Heart right ventricle (tissue), 16 donors: ENCODE results near the gene C5. TPM values are rescaled to one million over a fixed set of nuclear protein-coding genes. Genes with fewer than 3 reads are reported as not detected.
A peak's percentile ranks its signal among the peaks of the same experiment; 100 is the strongest.

Source experiments
- ATAC-seq, 8 donors: fragments of 200-7000 bp; cut with Tn5 transposase; one replicate each; pipeline ENCODE4 v1.9.1; 2020; ENCODE audit warnings: mild to moderate bottlenecking in 8 of 8, moderate library complexity in 8 of 8, moderate number of reproducible peaks in 1 of 8
- DNase-seq, 2 donors: peaks; one replicate each; pipeline ENCODE4 v3.0.0-alpha.2; 2020
- H3K27ac ChIP-seq, 10 donors: fragments of 200-600 bp; sonication (generic) in 2 of 10; one replicate each; pipeline versions ENCODE4 v1.5.0 to v1.8.0; 2020 to 2022; ENCODE audit warnings: mild to moderate bottlenecking in 3 of 10
- H3K27me3 ChIP-seq, 7 donors: fragments of 200-600 bp; one replicate each; pipeline ENCODE4 v1.8.0; 2021 to 2022; ENCODE audit warnings: mild to moderate bottlenecking in 2 of 7
- H3K36me3 ChIP-seq, 9 donors: fragments of 200-600 bp; sonication (generic) in 1 of 9; one replicate each; pipeline versions ENCODE4 v1.5.0 to v1.8.0; 2020 to 2022; ENCODE audit warnings: mild to moderate bottlenecking in 2 of 9
- H3K4me1 ChIP-seq, 9 donors: fragments of 200-600 bp; sonication (generic) in 1 of 9; one replicate each; pipeline versions ENCODE4 v1.5.0 to v1.8.0; 2020 to 2022; ENCODE audit warnings: mild to moderate bottlenecking in 4 of 9
- H3K4me3 ChIP-seq, 10 donors: fragments of 200-600 bp; sonication (generic) in 2 of 10; one replicate each; pipeline versions ENCODE4 v1.5.0 to v1.8.0; 2020 to 2022; ENCODE audit warnings: mild to moderate bottlenecking in 7 of 10, moderate library complexity in 2 of 10
- H3K9me3 ChIP-seq, 11 donors: fragments of 200-600 bp in 10 of 11; sonication (generic) in 2 of 11; one replicate each; pipeline versions ENCODE4 v1.5.0 to v1.8.0; 2013 to 2022; ENCODE audit warnings: mild to moderate bottlenecking in 2 of 11, control low read depth in 1 of 11, moderate library complexity in 1 of 11
- CTCF ChIP-seq, 9 donors: fragments of 200-600 bp; sonication (generic) in 2 of 9; IDR thresholded peaks; one replicate each; pipeline versions ENCODE4 v1.5.0 to v1.8.0; 2021 to 2022; ENCODE audit warnings: antibody characterized with exemption in 9 of 9, mild to moderate bottlenecking in 5 of 9, moderate library complexity in 1 of 9
- WGBS, 2 donors: extraction: QIAGEN DNeasy Blood & Tissue Kit; methylation state at CpG; one replicate each; pipeline ENCODE4 v1.1.7; 2013; ENCODE audit warnings: inconsistent platforms in 1 of 2; 5-methylcytosine and 5-hydroxymethylcytosine counted together
- intact Hi-C, 10 donors: fragments of 100-400 bp; cut with DNase I; formaldehyde crosslinking; loops; one replicate each; pipeline versions ENCODE4 v1.11.1 to v1.14.2; 2022
- polyA plus RNA-seq, 2 donors: library from polyadenylated mRNA; stranded (reverse); fragments of 200-250 nt; gene quantifications; one replicate each; pipeline ENCODE4 v1.2.3, GENCODE V29; 2013
- total RNA-seq, 10 donors: library from RNA; stranded (reverse); fragmentation: NEBNext Ultra II Directional in 3 of 10; extraction: Animal tissue kit (Norgen Biotek cat#: 25700) in 3 of 10; gene quantifications; one replicate each; pipeline versions ENCODE4 v1.2.1 to v1.2.4, GENCODE V29; 2021 to 2023
- donor health status: Arrhythmogenic right ventricular cardiomyopathy.
- donor health status: ischemic (EF 13 %, LVEDD 7.1; RV severe dilation, severe dysfunction).
- donor health status: healthy with polysubstance abuse.
- donor health status: DM: no; HTN: yes; CAD: no.
- donor health status: DM: no; HTN: no; CAD: no.
- donor health status: ischemic (EF 25% LVEDD 6.9; RV normal size, moderate dysfunction).
- donor health status: ischemic (EF 25% LVEDD 5.7; RV mildly dilated, moderate dysfunction).
- donor health status: healthy.
- donor health status: DM: yes; HTN: yes; CAD: no.
- donor health status: Ischemic cardiomyopathy.
- donor health status: ischemic (EF 35%, LVEDD 5.7; RV mildly dilated, moderate dysfunction).
- donor health status: nonischemic (EF 11% LVEDD 7.7; RV severe dilation, severe dysfunction).
- donor health status: DM: yes; HTN: yes; CAD: no.
- donor health status: PGD.
- donor health status: ischemic (EF 29% LVEDD 5.4; RV normal size, mild dysfunction).
- donor health status: nonischemic (EF 23%, LVEDD 6.1; RV moderate dilation, normal function).

The C5 gene
- total and polyA plus RNA-seq, 12 donors = 0.35 to 1.5 (median 0.50) TPM

- H3K4me1 ChIP-seq = no peaks in the 10 kb centered on the region
- H3K27me3 ChIP-seq = no peaks in the 10 kb centered on the region
- intact Hi-C loops = no loop called here
- no peak for ATAC-seq
- TF ChIP-seq CTCF (IDR thresholded peaks at IDR 0.05) = no peak
- no peak overlapping the region for H3K4me3 ChIP-seq
- peaks cover 0 to 12% (median 0%) of the 10 kb centered on the region in 11 donors for H3K9me3 ChIP-seq
- DNase-seq = no peak
- no peak overlapping the region for H3K27ac ChIP-seq
- peaks cover 0 to 3% (median 0%) of the 10 kb centered on the region in 9 donors for H3K36me3 ChIP-seq
- 67 to 71% methylated on average over 1 of the region's 2 CpGs for WGBS, 2 donors
These were observed 25.8 kb downstream of the C5 start for GRCh38 chr9:121024237-121024636.

- H3K4me1 ChIP-seq = no peaks in the 10 kb centered on the region
- H3K9me3 ChIP-seq = peaks cover 0 to 7% (median 0%) of the 10 kb centered on the region in 11 donors
- ATAC-seq (no peak), DNase-seq (no peak)
- TF ChIP-seq CTCF (IDR thresholded peaks at IDR 0.05) = peak in 2 of 9 donors; percentile 9 to 11
- peaks cover 0 to 3% (median 0%) of the 10 kb centered on the region in 9 donors for H3K36me3 ChIP-seq
- 77 to 81% methylated on average over 1 of the region's 1 CpG for WGBS, 2 donors
- intact Hi-C loops = no loop called here
- H3K4me3 ChIP-seq = no peak overlapping the region
- H3K27me3 ChIP-seq = no peaks in the 10 kb centered on the region
- H3K27ac ChIP-seq = no peak overlapping the region
These were observed 27.0 kb downstream of the C5 start for GRCh38 chr9:121023064-121023463.

- WGBS, 2 donors = 70 to 78% methylated on average over 4 of the region's 4 CpGs
- Histone ChIP-seq H3K4me3 (no peak overlapping the region), H3K9me3 (no peaks in the 10 kb centered on the region), H3K27ac (no peak overlapping the region), H3K36me3 (peaks cover 0 to 8% (median 0%) of the 10 kb centered on the region in 9 donors), H3K27me3 (no peaks in the 10 kb centered on the region), H3K4me1 (no peaks in the 10 kb centered on the region)
- ATAC-seq (peak in 4 of 8 donors; percentile 58 to 82 (median 66)), DNase-seq (no peak)
- intact Hi-C loops = no loop called here
- TF ChIP-seq CTCF (IDR thresholded peaks at IDR 0.05) = no peak
These were observed 28.8 kb downstream of the C5 start for GRCh38 chr9:121021301-121021700.

- Histone ChIP-seq H3K4me3 (no peak overlapping the region), H3K4me1 (no peaks in the 10 kb centered on the region), H3K27ac (no peak overlapping the region), H3K36me3 (peaks cover 0 to 8% (median 0%) of the 10 kb centered on the region in 9 donors), H3K9me3 (no peaks in the 10 kb centered on the region), H3K27me3 (no peaks in the 10 kb centered on the region)
- 70 to 72% methylated on average over 5 of the region's 5 CpGs for WGBS, 2 donors
- no peak for DNase-seq
- no peak for TF ChIP-seq CTCF (IDR thresholded peaks at IDR 0.05)
- intact Hi-C loops = no loop called here
- ATAC-seq = no peak
These were observed 30.8 kb downstream of the C5 start for GRCh38 chr9:121019273-121019672.
